HCEC 1CT (cell line): ENCODE measurements around the gene ST6GALNAC3.

Experiments used
- DNase-seq: peaks from one replicate; pipeline ENCODE4 v3.0.0-alpha.2; 2017

The ST6GALNAC3 gene

GRCh38 chr1:76354236-76354635 lies 279.7 kb downstream of the ST6GALNAC3 start:
- DNase-seq = no peak

GRCh38 chr1:76366726-76367125 lies 292.2 kb downstream of the ST6GALNAC3 start:
- DNase-seq = no peak

GRCh38 chr1:76371941-76372340 lies 297.4 kb downstream of the ST6GALNAC3 start:
- no peak for DNase-seq

- DNase-seq = no peak
Observed at GRCh38 chr1:76374086-76374485, 299.5 kb downstream of the ST6GALNAC3 start.

GRCh38 chr1:76377247-76377646 lies 302.7 kb downstream of the ST6GALNAC3 start:
- no peak for DNase-seq

- DNase-seq = no peak
Observed at GRCh38 chr1:76379506-76379905, 305.0 kb downstream of the ST6GALNAC3 start.

- no peak for DNase-seq
Observed at GRCh38 chr1:76381450-76382097, 307.0 kb downstream of the ST6GALNAC3 start.

GRCh38 chr1:76388261-76388660 lies 313.7 kb downstream of the ST6GALNAC3 start:
- no peak for DNase-seq

- DNase-seq = no peak
Observed at GRCh38 chr1:76390456-76390855, 315.9 kb downstream of the ST6GALNAC3 start.

GRCh38 chr1:76395059-76395458 lies 320.5 kb downstream of the ST6GALNAC3 start:
- no peak for DNase-seq

- no peak for DNase-seq
Observed at GRCh38 chr1:76402128-76402527, 327.6 kb downstream of the ST6GALNAC3 start.

GRCh38 chr1:76408303-76408702 lies 333.8 kb downstream of the ST6GALNAC3 start:
- DNase-seq = no peak

GRCh38 chr1:76410499-76410898 lies 336.0 kb downstream of the ST6GALNAC3 start:
- no peak for DNase-seq

- DNase-seq = no peak
Observed at GRCh38 chr1:76418531-76418930, 344.0 kb downstream of the ST6GALNAC3 start.

GRCh38 chr1:76419603-76420002 lies 345.1 kb downstream of the ST6GALNAC3 start:
- no peak for DNase-seq

- peak; percentile 86 for DNase-seq
Observed at GRCh38 chr1:76425201-76426145, 350.9 kb downstream of the ST6GALNAC3 start.

- peak; percentile 41 for DNase-seq
Observed at GRCh38 chr1:76426606-76427005, 352.1 kb downstream of the ST6GALNAC3 start.

GRCh38 chr1:76428028-76428427 lies 353.5 kb downstream of the ST6GALNAC3 start:
- no peak for DNase-seq

- no peak for DNase-seq
Observed at GRCh38 chr1:76430531-76430930, 356.0 kb downstream of the ST6GALNAC3 start.

GRCh38 chr1:76433526-76433925 lies 359.0 kb downstream of the ST6GALNAC3 start:
- DNase-seq = peak; percentile 64

GRCh38 chr1:76443217-76443616 lies 368.7 kb downstream of the ST6GALNAC3 start:
- DNase-seq = no peak

GRCh38 chr1:76444773-76445172 lies 370.2 kb downstream of the ST6GALNAC3 start:
- DNase-seq = no peak

- DNase-seq = no peak
Observed at GRCh38 chr1:76450229-76450628, 375.7 kb downstream of the ST6GALNAC3 start.

GRCh38 chr1:76463278-76463677 lies 388.7 kb downstream of the ST6GALNAC3 start:
- no peak for DNase-seq
